Activated CD8-positive, alpha-beta memory T cell treated with anti-CD3 and anti-CD28 coated beads for 1 hour (primary cell): Measurements from ENCODE around the gene SPRR2D.
"Not testable (repeated sequence)": the region's sequence is repeated elsewhere in the genome, so short reads cannot be mapped to it uniquely, and the experiment has no call there.

Experiments used
- DNase-seq, 2 donors: peaks; one replicate each; pipeline ENCODE4 v3.0.0-alpha.2; 2020; ENCODE audit warnings: low read depth in 1 of 2; ENCODE audit errors: extremely low read depth in 1 of 2

Gene SPRR2D

GRCh38 chr1:153040950-153041631 is at the start of gene SPRR2D:
Gene SPRR2D, minus strand, starts transcription at chr1:153041120. Its CDS starts 774 bp downstream, at chr1:153040346.
- DNase-seq: no peak

GRCh38 chr1:153087652-153088051 is 46.7 kb upstream of the SPRR2D start:
- DNase-seq: no peak

- no peak for DNase-seq
Observed at GRCh38 chr1:153081736-153082135, 40.8 kb upstream of the SPRR2D start.

GRCh38 chr1:153072806-153073726 is 32.1 kb upstream of the SPRR2D start:
- DNase-seq: no peak

GRCh38 chr1:153071511-153071910 is 30.6 kb upstream of the SPRR2D start, which contains the start of gene SPRR2B:
Gene SPRR2B, minus strand, starts transcription at chr1:153071611. Its CDS starts 772 bp downstream, at chr1:153070839.
- DNase-seq: no peak

GRCh38 chr1:153070243-153070642 is 29.3 kb upstream of the SPRR2D start:
- no peak for DNase-seq

- no peak for DNase-seq
Observed at GRCh38 chr1:153058826-153059784, 18.2 kb upstream of the SPRR2D start.

- DNase-seq: no peak
Observed at GRCh38 chr1:153058154-153058553, 17.2 kb upstream of the SPRR2D start.

- DNase-seq: no peak
Observed at GRCh38 chr1:153057375-153057774, 16.5 kb upstream of the SPRR2D start, which contains the start of gene SPRR2A. Gene SPRR2A, minus strand, starts transcription at chr1:153057512. Its CDS starts 777 bp downstream, at chr1:153056735.

GRCh38 chr1:153056111-153056510 is 15.2 kb upstream of the SPRR2D start:
- not testable (repeated sequence) for DNase-seq

- DNase-seq: no peak
Observed at GRCh38 chr1:153049211-153049610, 8.3 kb upstream of the SPRR2D start.

- no peak for DNase-seq
Observed at GRCh38 chr1:153035211-153035610, 5.7 kb downstream of the SPRR2D start.

GRCh38 chr1:153032677-153033308 is 8.1 kb downstream of the SPRR2D start:
- no peak for DNase-seq

- no peak for DNase-seq
Observed at GRCh38 chr1:153032073-153032472, 8.8 kb downstream of the SPRR2D start.

GRCh38 chr1:153030895-153031294 is 10.0 kb downstream of the SPRR2D start, which contains the start of gene SPRR1B:
Gene SPRR1B, plus strand, starts transcription at chr1:153031203. Its CDS starts 1,143 bp downstream, at chr1:153032346.
- DNase-seq: no peak

- no peak for DNase-seq
Observed at GRCh38 chr1:153028766-153029165, 12.2 kb downstream of the SPRR2D start.

- no peak for DNase-seq
Observed at GRCh38 chr1:153025797-153026196, 15.1 kb downstream of the SPRR2D start.

GRCh38 chr1:153024413-153024812 is 16.5 kb downstream of the SPRR2D start:
- DNase-seq: no peak

- DNase-seq: no peak
Observed at GRCh38 chr1:153023109-153023508, 17.8 kb downstream of the SPRR2D start.

- not testable (repeated sequence) for DNase-seq
Observed at GRCh38 chr1:153022340-153022739, 18.6 kb downstream of the SPRR2D start.
